GM12878 (cell line): ENCODE data around the gene GPR62. TPM values are rescaled to one million over a fixed set of nuclear protein-coding genes. Genes with fewer than 3 reads are reported as not detected.
A peak's percentile ranks its signal among the peaks of the same experiment; 100 is the strongest.

ENCODE experiments used
- ATAC-seq: fragments of 200-7000 bp; cut with Tn5 transposase; 3 replicates; pipeline ENCODE4 v1.9.1; 2020; ENCODE audit warnings: mild to moderate bottlenecking, moderate library complexity
- BruUV-seq: library from RNA; stranded (reverse); fragments of 400-500 nt; replicated peaks from 2 replicates; lab custom pipeline; 2021; lab: Mats Ljungman, UMichigan
- CTCF ChIA-PET: fragments of 300-600 bp; sonication (Branson Sonifier 250); formaldehyde crosslinking; extraction: SDS; loops from one replicate; lab custom pipeline; 2021; ENCODE audit warnings: inconsistent platforms; lab: Yijun Ruan, JAX
- POLR2A ChIA-PET: fragments of 350-600 bp; formaldehyde crosslinking; extraction: SDS; loops from one replicate; lab custom pipeline; 2021; ENCODE audit warnings: inconsistent platforms; lab: Charles Lee
- RAD21 ChIA-PET: fragments of 300-600 bp; sonication (Branson Sonifier 250); formaldehyde crosslinking; loops from one replicate; lab custom pipeline; 2023; ENCODE audit warnings: antibody characterized with exemption; ENCODE audit not compliant: unreplicated experiment; lab: Charles Lee
- SMC1A ChIA-PET: fragments of 300-600 bp; sonication (Branson Sonifier 250); formaldehyde crosslinking; loops from one replicate; lab custom pipeline; 2023; ENCODE audit not compliant: unreplicated experiment, uncharacterized antibody; lab: Charles Lee
- DNase-seq: peaks from one replicate; pipeline ENCODE4 v3.0.0-alpha.2; 2011; ENCODE audit warnings: low read depth, low spot score
- FAIRE-seq: peaks from 3 replicates; lab custom pipeline; 2011; peaks lifted over from hg19 to GRCh38; lab: Jason Lieb, UNC
- H2AFZ ChIP-seq: 2 replicates; pipeline ENCODE4 v1.6.0; 2011; ENCODE audit warnings: low read depth, low read length, control low read depth; ENCODE audit not compliant: control insufficient read depth
- H3K27ac ChIP-seq: 2 replicates; pipeline ENCODE4 v1.5.1; 2011; ENCODE audit warnings: control low read depth; ENCODE audit not compliant: control insufficient read depth, insufficient read depth
- H3K27me3 ChIP-seq, 2 experiments: replicated peaks in 1 of 2; 2 replicates each; pipeline versions ENCODE4 v1.6.0 to v1.6.1; 2011; ENCODE audit warnings: low read length in 1 of 2; ENCODE audit not compliant: control insufficient read depth in 2 of 2, insufficient read depth in 2 of 2
- H3K36me3 ChIP-seq, 2 experiments: 2 replicates each; pipeline ENCODE4 v1.5.1; 2011; ENCODE audit warnings: low read length in 1 of 2; ENCODE audit not compliant: control insufficient read depth in 2 of 2, insufficient read depth in 2 of 2
- H3K4me1 ChIP-seq: 2 replicates; pipeline ENCODE4 v1.6.1; 2011; ENCODE audit warnings: mild to moderate bottlenecking, low read length, moderate library complexity, mixed read lengths; ENCODE audit not compliant: control insufficient read depth, insufficient read depth
- H3K4me2 ChIP-seq: 2 replicates; pipeline ENCODE4 v1.6.0; 2011; ENCODE audit warnings: control low read depth; ENCODE audit not compliant: control insufficient read depth, insufficient read depth
- H3K4me3 ChIP-seq: fragments of 200-600 bp; sonication (generic); 2 replicates; pipeline ENCODE4 v1.5.1; 2016
- H3K79me2 ChIP-seq: 2 replicates; pipeline ENCODE4 v1.6.0; 2011; ENCODE audit warnings: low read length; ENCODE audit not compliant: control insufficient read depth, insufficient read depth
- H3K9ac ChIP-seq: 2 replicates; pipeline ENCODE4 v1.8.0; 2011; ENCODE audit warnings: low read length, control low read depth, mixed read lengths; ENCODE audit not compliant: control insufficient read depth, insufficient read depth
- H3K9me3 ChIP-seq: replicated peaks from 3 replicates; pipeline ENCODE4 v1.5.1; 2011; ENCODE audit warnings: mild to moderate bottlenecking, low read length; ENCODE audit not compliant: control insufficient read depth, insufficient read depth
- H4K20me1 ChIP-seq: 2 replicates; pipeline ENCODE4 v1.6.0; 2011; ENCODE audit not compliant: control insufficient read depth, insufficient read depth
- EGR1 ChIP-seq, 2 experiments: IDR thresholded peaks; 1 replicate in 1 of 2; 2 replicates in 1 of 2; pipeline ENCODE4 v1.6.1; 2011 to 2012; ENCODE audit warnings: low read depth in 2 of 2, low read length in 2 of 2, borderline replicate concordance in 1 of 2, mild to moderate bottlenecking in 1 of 2, moderate library complexity in 1 of 2
- MYC ChIP-seq: IDR thresholded peaks from 2 replicates; pipeline ENCODE4 v1.6.1; 2011; ENCODE audit warnings: mild to moderate bottlenecking, low read length, moderate library complexity, inconsistent platforms; ENCODE audit not compliant: insufficient read depth, insufficient replicate concordance, insufficient read length, severe bottlenecking
- RUNX3 ChIP-seq: IDR thresholded peaks from 2 replicates; pipeline ENCODE4 v1.6.1; 2012; ENCODE audit warnings: low read length, inconsistent platforms
- WGBS: methylation state at CpG from one replicate; pipeline ENCODE4 v1.1.6; 2016; ENCODE audit warnings: low lambda C conversion rate; ENCODE audit not compliant: insufficient replicate concordance, insufficient coverage; ENCODE audit errors: missing lambda C conversion rate; 5-methylcytosine and 5-hydroxymethylcytosine counted together
- in situ Hi-C: fragments of 300-500 bp; cut with MboI; formaldehyde crosslinking; loops from 9 replicates; pipeline ENCODE4 v1.14.3; 2018; ENCODE audit warnings: mixed read lengths
- intact Hi-C: fragments of 100-400 bp; cut with micrococcal nuclease; formaldehyde crosslinking; loops from one replicate; pipeline ENCODE4 v1.14.2; 2022; ENCODE audit not compliant: unreplicated experiment
- polyA plus RNA-seq, 11 experiments: library from polyadenylated mRNA; depleted of rRNA in 4 of 11; unstranded in 6 of 11; stranded (reverse) in 5 of 11; fragments of >200 nt; fragmentation: Nextera tagmentation in 4 of 11; fragmentation: Illumina TruSeq in 1 of 11; extraction: Ambion mirVana in 4 of 11; extraction: Trizol in 1 of 11; gene quantifications; 1 replicate in 1 of 11; 2 replicates in 10 of 11; pipeline versions ENCODE4 v1.2.1 to v1.2.3, GENCODE V29; 2011 to 2016; ENCODE audit warnings: inconsistent platforms in 2 of 11, missing spikeins in 2 of 11, low read depth in 1 of 11
- total RNA-seq, 4 experiments: library from RNA; depleted of rRNA in 3 of 4; stranded (reverse); fragments of >200 nt in 3 of 4; fragmentation: Illumina TruSeq in 1 of 4; extraction: Trizol in 1 of 4; gene quantifications; 2 replicates each; pipeline versions ENCODE4 v1.2.1 to v1.2.3, GENCODE V29; 2013 to 2021

Gene GPR62
- total and polyA plus RNA-seq, 10 of the 15 experiments (the other 5 are each of a cell fraction or from before 2014, with no cell fraction given) = not detected

GRCh38 chr3:51968170-51968775, 13.1 kb downstream of the GPR62 start:
- no peak overlapping the region for H3K27ac ChIP-seq
- ATAC-seq (peak; percentile 15; the same call in 1 of the 3 replicates), FAIRE-seq (no peak), DNase-seq (no peak)
- H3K4me1 ChIP-seq = peaks cover 6% of the 10 kb centered on the region
- H4K20me1 ChIP-seq = no peaks in the 10 kb centered on the region
- H3K9me3 ChIP-seq = no peaks in the 10 kb centered on the region
- no peaks in the 10 kb centered on the region for H3K27me3 ChIP-seq
- 29% methylated on average over 11 of the region's 11 CpGs for WGBS
- H3K79me2 ChIP-seq = no peaks in the 10 kb centered on the region; the same call in 1 of the 2 replicates
- ChIA-PET SMC1A (interaction anchor here (0.6 to 1.4 kb wide), 2 partner anchors 26 to 286 kb away, joined by 3 to 5 read pairs; partner anchors contain the start of gene PARP3), CTCF (interaction anchor here (1.4 kb wide), 1 partner anchor 15 kb away, joined by 4 read pairs; the partner anchor contains the start of gene ACY1), RAD21 (interaction anchor here (0.9 to 2.1 kb wide), 2 partner anchors 14 to 26 kb away, joined by 4 to 10 read pairs; partner anchors contain the start of genes ACY1 and PARP3), POLR2A (interaction anchor here (0.7 to 1.0 kb wide), 2 partner anchors 18 to 24 kb away, joined by 3 to 5 read pairs; no protein-coding TSS in a partner anchor)
- H3K4me2 ChIP-seq = peak overlapping the region; percentile 72
- intact Hi-C loops (no loop called here), in situ Hi-C loops (no loop called here)
- H3K36me3 ChIP-seq = no peaks in the 10 kb centered on the region
- TF ChIP-seq EGR1 (IDR thresholded peaks at IDR 0.05; ENCODE audit: borderline replicate concordance in 1 of 2, low read depth in 2 of 2, low read length in 2 of 2) = peak in 1 of 2 experiments; percentile 26; a peak in 1 of 3 replicates
- 0 out of 2 replicates have a peak, but pooled peaks have one; percentile 5 for TF ChIP-seq RUNX3
- no peak for TF ChIP-seq MYC
- peak overlapping the region; percentile 61; the same call in 1 of the 2 replicates for H3K9ac ChIP-seq
- no peak overlapping the region; the same call in 1 of the 2 replicates for H2AFZ ChIP-seq
- no TSS peak for BruUV-seq
- peak overlapping the region; percentile 82 for H3K4me3 ChIP-seq
